GM21390 (cell line): ENCODE results near the gene TATDN2.

ENCODE experiments used
- ATAC-seq: cut with Tn5 transposase; IDR thresholded peaks from one replicate; pipeline ENCODE4 v1.9.1; 2021; ENCODE audit not compliant: unreplicated experiment

TATDN2 gene

DNA sequence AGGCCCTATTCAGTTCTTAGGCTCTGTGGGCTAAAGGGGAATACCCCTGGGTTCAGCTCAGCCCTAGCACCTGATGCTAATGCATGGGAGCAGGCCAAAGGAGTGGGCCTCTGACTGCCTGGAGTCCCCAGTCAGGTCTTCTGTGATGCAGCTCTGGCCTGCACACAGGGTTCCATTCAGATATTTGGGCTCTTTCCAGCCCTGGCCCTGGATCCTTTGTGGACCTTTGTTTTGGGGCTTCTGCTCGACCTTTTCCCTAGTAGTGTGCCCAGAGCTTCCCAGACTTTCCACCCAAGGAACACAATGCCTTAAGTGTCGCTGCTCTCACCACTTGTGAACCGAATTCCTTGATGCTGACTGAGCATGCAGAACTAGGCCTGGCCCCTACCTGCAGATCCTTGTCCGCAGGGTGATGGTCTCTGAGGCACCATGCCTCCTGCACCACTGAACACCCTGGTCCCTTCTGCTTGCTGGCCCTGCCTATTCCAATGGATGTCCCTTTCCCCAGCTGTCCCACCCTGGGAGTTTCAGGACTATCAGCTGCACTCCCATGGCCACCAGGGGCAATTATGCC, 67.6 kb downstream of the TATDN2 start:
- ATAC-seq, result no peak

- ATAC-seq, result no peak
These were observed 69.2 kb downstream of the TATDN2 start for GRCh38 chr3:10317311-10317960.

DNA sequence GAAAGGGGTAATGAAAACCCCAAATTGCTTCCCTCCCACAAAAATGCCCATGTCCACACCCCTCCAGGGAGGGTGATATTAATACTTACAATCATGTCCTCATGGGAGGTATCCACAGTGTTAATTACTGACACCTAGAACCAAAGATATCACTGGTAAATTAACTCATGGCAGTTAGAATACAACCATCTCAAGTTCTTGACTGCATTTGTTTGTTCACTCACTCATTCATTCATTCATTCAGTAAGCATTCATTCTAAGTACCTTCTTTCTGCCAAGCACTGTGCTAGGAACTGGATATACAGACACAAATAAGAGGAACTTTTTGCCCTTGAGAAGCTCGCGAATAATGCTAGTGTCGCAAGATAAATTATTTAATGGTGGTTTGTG, 69.7 kb downstream of the TATDN2 start:
- no peak for ATAC-seq

DNA sequence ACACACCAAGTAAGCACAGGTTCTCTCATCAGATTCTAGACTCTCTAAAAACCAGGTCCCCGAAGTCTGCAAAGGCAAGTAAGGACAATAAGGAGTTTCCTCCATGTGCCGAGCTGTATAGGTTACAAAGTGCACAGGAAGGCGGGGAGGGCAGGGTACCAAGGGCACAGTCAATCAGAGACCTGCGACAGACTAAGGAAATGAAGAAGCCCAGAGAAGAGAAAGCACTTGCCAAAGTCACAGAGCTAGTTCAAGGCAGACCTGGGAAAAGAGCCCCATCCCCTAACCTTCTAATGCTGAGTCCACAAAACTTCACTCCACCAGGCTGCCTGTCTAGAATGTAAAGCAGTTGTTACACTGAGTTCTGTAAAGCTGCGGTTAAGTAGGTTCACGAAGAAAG, 71.0 kb downstream of the TATDN2 start:
- no peak for ATAC-seq

- ATAC-seq, result no peak
These were observed 71.5 kb downstream of the TATDN2 start for GRCh38 chr3:10319804-10320203.

GRCh38 chr3:10320320-10320677, 72.0 kb downstream of the TATDN2 start:
- ATAC-seq, result no peak

- ATAC-seq, result no peak
These were observed 73.5 kb downstream of the TATDN2 start for GRCh38 chr3:10321630-10322351.

DNA sequence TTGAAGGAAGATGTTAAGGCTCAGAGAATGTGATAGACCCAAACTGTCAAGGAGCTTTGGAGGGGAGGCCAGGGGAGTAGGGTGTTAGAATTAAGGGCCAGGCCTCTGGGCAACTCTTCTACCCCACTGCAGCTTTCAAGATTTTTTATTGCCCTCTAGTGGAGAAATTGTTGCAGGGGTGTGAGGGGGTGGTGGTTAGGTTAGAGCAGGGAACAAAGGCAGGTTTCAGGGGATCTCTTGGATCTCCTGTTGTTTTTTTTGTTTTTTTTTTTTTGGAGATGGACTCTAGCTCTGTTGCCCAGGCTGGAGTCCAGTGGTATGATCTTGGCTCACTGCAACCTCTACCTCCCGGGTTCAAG, 74.1 kb downstream of the TATDN2 start:
- no peak for ATAC-seq

GRCh38 chr3:10327592-10327991, 79.3 kb downstream of the TATDN2 start:
- no peak for ATAC-seq

- ATAC-seq, result no peak
These were observed 80.3 kb downstream of the TATDN2 start for GRCh38 chr3:10328460-10329071.

GRCh38 chr3:10329495-10330015, 81.3 kb downstream of the TATDN2 start:
- no peak for ATAC-seq

DNA sequence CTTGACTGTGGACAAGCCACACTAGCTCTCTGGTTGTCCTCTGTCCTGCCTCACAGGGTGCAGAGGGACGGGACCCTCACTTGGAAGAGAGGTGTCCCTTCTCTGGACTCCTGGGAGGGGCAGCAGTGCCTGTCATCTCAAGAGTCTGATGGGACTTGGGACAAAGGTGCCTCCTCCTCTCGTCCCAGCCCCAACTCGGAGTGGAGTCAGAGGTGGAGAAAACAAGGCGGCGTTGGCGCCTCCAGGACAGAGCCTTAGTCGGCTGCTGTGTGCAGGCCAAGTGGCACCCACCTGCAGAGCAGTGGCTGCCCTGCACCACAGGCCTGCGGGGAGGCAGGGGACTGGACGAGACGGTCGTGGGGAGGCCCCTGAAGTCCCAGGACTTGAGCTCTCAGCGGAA, 82.1 kb downstream of the TATDN2 start:
- ATAC-seq, result no peak
